HepG2 (cell line): ENCODE measurements around the gene CYBC1. TPM values are rescaled to one million over a fixed set of nuclear protein-coding genes. Genes with fewer than 3 reads are reported as not detected.

Source experiments
- FUBP1 ChIP-seq: sonication (generic); formaldehyde crosslinking; IDR thresholded peaks from 2 replicates; pipeline ENCODE4 v1.5.1; 2020; ENCODE audit warnings: missing genetic modification reagents, mild to moderate bottlenecking, borderline replicate concordance
- LCORL ChIP-seq, 2 experiments: fragments of 450-650 bp in 1 of 2; sonication (generic) in 1 of 2; formaldehyde crosslinking in 1 of 2; IDR thresholded peaks; 2 replicates each; pipeline versions ENCODE4 v1.5.0 to v1.6.1; 2017 to 2020; ENCODE audit warnings: antibody characterized with exemption in 1 of 2, missing genetic modification reagents in 1 of 2
- MATR3 ChIP-seq: sonication (generic); formaldehyde crosslinking; IDR thresholded peaks from 2 replicates; pipeline ENCODE4 v1.4.0; 2020; ENCODE audit warnings: missing genetic modification reagents
- NCOA2 ChIP-seq: sonication (generic); formaldehyde crosslinking; IDR thresholded peaks from 2 replicates; pipeline ENCODE4 v1.8.0; 2022; ENCODE audit warnings: inconsistent platforms
- ZBTB8A ChIP-seq: sonication (generic); formaldehyde crosslinking; IDR thresholded peaks from 2 replicates; pipeline ENCODE4 v1.4.0; 2020; ENCODE audit warnings: mild to moderate bottlenecking, low read depth, missing genetic modification reagents, borderline replicate concordance
- ZFP90 ChIP-seq: sonication (generic); formaldehyde crosslinking; IDR thresholded peaks from 2 replicates; pipeline ENCODE4 v1.8.0; 2022; ENCODE audit warnings: missing genetic modification reagents, mild to moderate bottlenecking, inconsistent platforms, borderline replicate concordance
- ZNF142 ChIP-seq: sonication (generic); formaldehyde crosslinking; IDR thresholded peaks from 2 replicates; pipeline ENCODE4 v1.4.0; 2020; ENCODE audit warnings: missing genetic modification reagents
- ZNF253 ChIP-seq: sonication (generic); formaldehyde crosslinking; IDR thresholded peaks from 2 replicates; pipeline ENCODE4 v1.8.0; 2022; ENCODE audit warnings: mild to moderate bottlenecking, missing genetic modification reagents, borderline replicate concordance
- ZNF550 ChIP-seq: sonication (generic); formaldehyde crosslinking; IDR thresholded peaks from 2 replicates; pipeline ENCODE4 v1.4.0; 2020; ENCODE audit warnings: mild to moderate bottlenecking, missing genetic modification reagents, borderline replicate concordance
- ZNF567 ChIP-seq: sonication (generic); formaldehyde crosslinking; IDR thresholded peaks from 2 replicates; pipeline ENCODE4 v1.8.1; 2023; ENCODE audit warnings: mild to moderate bottlenecking, missing genetic modification reagents, borderline replicate concordance
- ZNF597 ChIP-seq: sonication (generic); formaldehyde crosslinking; IDR thresholded peaks from 2 replicates; pipeline ENCODE4 v1.5.0; 2020; ENCODE audit warnings: missing genetic modification reagents
- polyA plus RNA-seq, 8 experiments: library from polyadenylated mRNA; depleted of rRNA in 3 of 8; stranded (reverse) in 7 of 8; unstranded in 1 of 8; fragments of >200 nt; fragmentation: Illumina TruSeq in 4 of 8; extraction: Trizol in 4 of 8; gene quantifications; 2 replicates each; pipeline versions ENCODE4 v1.2.1 to v1.2.3, GENCODE V29; 2011 to 2016; ENCODE audit warnings: low read depth in 4 of 8, missing spikeins in 1 of 8, mixed read lengths in 1 of 8; ENCODE audit not compliant: insufficient read depth in 1 of 8
- total RNA-seq, 5 experiments: library from RNA; depleted of rRNA; stranded (reverse); fragments of >200 nt; fragmentation: Illumina TruSeq; extraction: Trizol; gene quantifications; 2 replicates each; pipeline ENCODE4 v1.2.3, GENCODE V29; 2016; ENCODE audit warnings: low read depth in 1 of 5
- TF ChIP-seq, protein P1 (sequence below): sonication (generic); formaldehyde crosslinking; IDR thresholded peaks from 2 replicates; pipeline ENCODE4 v1.8.0; 2022; ENCODE audit warnings: missing genetic modification reagents, mild to moderate bottlenecking, borderline replicate concordance
- TF ChIP-seq, protein P2 (sequence below): sonication (generic); formaldehyde crosslinking; IDR thresholded peaks from 2 replicates; pipeline ENCODE4; 2020; ENCODE audit warnings: missing genetic modification reagents, mild to moderate bottlenecking, borderline replicate concordance

Gene CYBC1
- total and polyA plus RNA-seq, 2 of the 13 experiments (the other 11 are each of a cell fraction or from before 2014, with no cell fraction given), result 43.4 to 44.1 TPM

- TF ChIP-seq, protein P1, sequence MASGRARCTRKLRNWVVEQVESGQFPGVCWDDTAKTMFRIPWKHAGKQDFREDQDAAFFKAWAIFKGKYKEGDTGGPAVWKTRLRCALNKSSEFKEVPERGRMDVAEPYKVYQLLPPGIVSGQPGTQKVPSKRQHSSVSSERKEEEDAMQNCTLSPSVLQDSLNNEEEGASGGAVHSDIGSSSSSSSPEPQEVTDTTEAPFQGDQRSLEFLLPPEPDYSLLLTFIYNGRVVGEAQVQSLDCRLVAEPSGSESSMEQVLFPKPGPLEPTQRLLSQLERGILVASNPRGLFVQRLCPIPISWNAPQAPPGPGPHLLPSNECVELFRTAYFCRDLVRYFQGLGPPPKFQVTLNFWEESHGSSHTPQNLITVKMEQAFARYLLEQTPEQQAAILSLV (CRISPR knock-in tag), result peak; percentile 49; the same call in 1 of the 2 replicates
- TF ChIP-seq ZFP90 (CRISPR knock-in tag) (no peak), NCOA2 (CRISPR knock-in tag) (peak; percentile 35; the same call in 1 of the 2 replicates), FUBP1 (CRISPR knock-in tag) (no peak), ZNF597 (CRISPR knock-in tag) (no peak), MATR3 (CRISPR knock-in tag) (no peak), ZNF567 (CRISPR knock-in tag) (no peak), ZNF550 (CRISPR knock-in tag) (no peak), LCORL (IDR thresholded peaks at IDR 0.05) (no peak), LCORL (CRISPR knock-in tag; IDR thresholded peaks at IDR 0.05) (peak; percentile 49), ZNF253 (no peak), ZBTB8A (no peak), ZNF142 (CRISPR knock-in tag) (no peak)
- TF ChIP-seq, protein P2, sequence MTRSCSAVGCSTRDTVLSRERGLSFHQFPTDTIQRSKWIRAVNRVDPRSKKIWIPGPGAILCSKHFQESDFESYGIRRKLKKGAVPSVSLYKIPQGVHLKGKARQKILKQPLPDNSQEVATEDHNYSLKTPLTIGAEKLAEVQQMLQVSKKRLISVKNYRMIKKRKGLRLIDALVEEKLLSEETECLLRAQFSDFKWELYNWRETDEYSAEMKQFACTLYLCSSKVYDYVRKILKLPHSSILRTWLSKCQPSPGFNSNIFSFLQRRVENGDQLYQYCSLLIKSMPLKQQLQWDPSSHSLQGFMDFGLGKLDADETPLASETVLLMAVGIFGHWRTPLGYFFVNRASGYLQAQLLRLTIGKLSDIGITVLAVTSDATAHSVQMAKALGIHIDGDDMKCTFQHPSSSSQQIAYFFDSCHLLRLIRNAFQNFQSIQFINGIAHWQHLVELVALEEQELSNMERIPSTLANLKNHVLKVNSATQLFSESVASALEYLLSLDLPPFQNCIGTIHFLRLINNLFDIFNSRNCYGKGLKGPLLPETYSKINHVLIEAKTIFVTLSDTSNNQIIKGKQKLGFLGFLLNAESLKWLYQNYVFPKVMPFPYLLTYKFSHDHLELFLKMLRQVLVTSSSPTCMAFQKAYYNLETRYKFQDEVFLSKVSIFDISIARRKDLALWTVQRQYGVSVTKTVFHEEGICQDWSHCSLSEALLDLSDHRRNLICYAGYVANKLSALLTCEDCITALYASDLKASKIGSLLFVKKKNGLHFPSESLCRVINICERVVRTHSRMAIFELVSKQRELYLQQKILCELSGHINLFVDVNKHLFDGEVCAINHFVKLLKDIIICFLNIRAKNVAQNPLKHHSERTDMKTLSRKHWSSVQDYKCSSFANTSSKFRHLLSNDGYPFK (CRISPR knock-in tag), result no peak
These were observed 37.7 kb downstream of the CYBC1 start (continued) for GRCh38 chr17:82412535-82413520.
